NCI-H446 treated with DMSO at 0.1 percent for 48 hours (cell line): ENCODE results near the gene UNC13B.
"Not testable (repeated sequence)": the region's sequence is repeated elsewhere in the genome, so short reads cannot be mapped to it uniquely, and the experiment has no call there.

Source experiments
- DNase-seq: peaks from one replicate; lab custom pipeline; 2025; lab: John Stamatoyannopoulos, UW

The UNC13B gene

GRCh38 chr9:35380039-35380438, 218.2 kb downstream of the UNC13B start:
- DNase-seq = no peak

DNA sequence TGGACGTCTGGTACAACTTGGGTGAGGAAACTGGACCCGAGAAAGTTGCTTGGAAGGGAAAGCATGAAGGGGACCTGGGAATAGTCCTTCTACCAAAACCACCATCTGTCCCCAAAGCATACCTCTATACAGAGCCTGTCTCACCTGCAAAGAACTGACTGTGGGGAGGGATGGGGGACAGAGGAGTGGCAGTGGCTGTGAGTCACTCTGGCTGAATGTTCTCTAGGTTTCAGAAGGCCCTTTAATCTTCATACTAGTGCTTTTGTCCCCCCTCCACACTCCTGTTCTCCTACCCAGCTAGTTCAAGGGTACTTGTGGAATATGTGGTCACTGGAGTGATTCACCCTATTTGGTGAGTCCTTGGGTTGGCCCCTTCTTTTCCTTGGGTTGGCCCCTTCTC, 218.8 kb downstream of the UNC13B start:
- DNase-seq = no peak

- no peak for DNase-seq
Observed at GRCh38 chr9:35385042-35385441, 223.2 kb downstream of the UNC13B start.

DNA sequence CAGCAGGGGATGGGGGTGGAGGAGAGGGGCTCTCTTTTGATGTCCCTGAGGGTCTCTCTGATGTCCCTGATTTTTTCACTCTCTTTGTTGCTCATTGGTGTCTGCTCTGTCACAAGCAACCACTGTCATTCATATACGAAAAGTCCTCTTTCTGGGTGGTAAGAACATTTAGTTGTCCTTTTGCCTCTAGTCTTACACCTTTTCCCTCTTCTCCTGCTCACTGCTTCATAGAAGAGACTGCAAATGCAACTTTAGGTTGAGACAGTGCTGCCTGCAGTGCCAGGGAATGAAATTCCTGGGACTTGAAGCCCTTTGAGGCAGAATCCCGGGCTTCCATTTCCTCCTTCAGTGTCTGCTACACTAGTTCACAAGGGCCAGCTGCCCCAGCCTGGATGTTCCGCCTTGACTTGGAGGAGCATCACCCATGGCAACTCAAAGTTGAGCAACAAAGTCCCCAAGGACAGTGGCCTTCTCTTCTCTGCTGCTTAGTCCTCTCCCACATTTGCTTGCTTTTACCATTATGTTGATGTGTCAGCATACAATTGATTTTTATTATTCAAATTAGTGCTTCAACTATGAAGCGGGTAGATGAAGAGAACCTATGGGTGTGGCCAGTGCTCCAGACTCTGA, 233.4 kb downstream of the UNC13B start:
- DNase-seq = no peak

DNA sequence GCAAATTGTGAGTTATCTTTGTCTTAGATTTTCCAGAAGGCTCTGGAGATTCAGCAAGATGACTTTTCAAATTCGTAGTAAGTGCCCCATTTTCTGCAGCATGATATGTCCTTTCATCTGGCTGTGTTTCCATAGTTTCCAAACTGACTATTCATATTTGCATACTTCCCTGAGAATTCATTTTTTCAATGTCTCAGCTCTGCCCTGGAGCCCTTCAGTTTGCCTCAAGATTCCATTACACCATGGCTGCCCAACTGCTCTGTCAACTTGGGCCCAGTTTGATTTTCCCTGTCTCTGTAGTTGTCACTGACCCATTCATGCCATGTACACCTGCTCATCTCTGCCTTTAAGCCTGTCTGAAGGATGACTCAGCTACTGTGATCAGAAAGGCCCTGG, 233.9 kb downstream of the UNC13B start:
- DNase-seq = no peak

- no peak for DNase-seq
Observed at GRCh38 chr9:35396560-35397215, 234.9 kb downstream of the UNC13B start.

GRCh38 chr9:35397216-35397698, 235.4 kb downstream of the UNC13B start:
- DNase-seq = no peak

GRCh38 chr9:35397923-35398322, 236.1 kb downstream of the UNC13B start:
- DNase-seq = no peak

DNA sequence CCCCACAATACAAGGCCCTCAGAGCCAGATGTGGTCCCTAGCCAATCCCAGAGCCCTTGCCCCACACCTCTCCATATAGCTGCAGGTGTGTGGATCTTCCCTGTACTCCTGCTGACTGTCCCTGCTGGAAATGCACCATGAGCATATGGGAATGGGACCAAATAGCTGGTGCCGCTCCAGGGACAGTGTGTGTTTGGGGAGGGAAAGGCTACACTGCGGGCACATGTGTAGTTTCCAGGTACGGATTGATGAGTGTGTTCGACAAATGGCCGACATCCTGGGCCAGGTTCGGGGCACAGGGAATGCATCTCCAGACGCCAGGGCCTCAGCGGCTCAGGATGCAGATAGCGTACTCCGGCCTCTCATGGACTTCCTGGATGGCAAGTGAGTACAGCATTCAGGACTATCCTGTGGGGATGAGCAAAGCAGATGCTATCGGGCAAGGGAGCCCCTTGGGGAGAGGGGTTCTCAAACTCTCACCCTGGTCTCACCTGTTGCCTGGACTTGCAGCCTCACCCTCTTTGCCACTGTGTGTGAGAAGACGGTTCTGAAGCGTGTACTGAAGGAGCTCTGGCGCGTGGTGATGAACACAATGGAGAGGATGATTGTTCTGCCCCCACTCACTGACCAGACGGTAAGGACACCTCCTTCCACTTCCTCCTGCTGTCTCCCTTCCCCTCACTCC, 237.0 kb downstream of the UNC13B start:
- no peak for DNase-seq

DNA sequence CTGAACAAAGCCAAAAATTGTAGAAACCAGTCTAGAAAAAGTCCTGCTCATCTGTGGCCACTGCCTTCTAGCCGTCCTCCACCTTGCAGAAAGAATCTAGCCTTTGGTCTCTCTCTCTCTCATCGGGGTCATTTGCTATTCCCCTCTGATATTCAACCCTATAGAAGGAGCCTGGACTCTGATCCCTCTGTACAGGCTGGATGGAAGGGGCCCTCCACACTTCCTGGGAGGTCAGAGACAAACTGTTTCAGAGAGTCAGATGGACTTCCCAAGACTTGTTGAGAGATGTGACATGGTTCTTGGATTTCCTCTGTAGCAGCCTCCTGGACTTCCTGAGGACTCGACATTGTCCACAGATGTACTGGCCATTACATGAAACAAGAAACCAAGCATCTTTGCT, 243.1 kb downstream of the UNC13B start:
- DNase-seq = no peak

GRCh38 chr9:35406183-35406959, 244.6 kb downstream of the UNC13B start:
- no peak for DNase-seq

GRCh38 chr9:35407846-35408245, 246.0 kb downstream of the UNC13B start:
- no peak for DNase-seq

DNA sequence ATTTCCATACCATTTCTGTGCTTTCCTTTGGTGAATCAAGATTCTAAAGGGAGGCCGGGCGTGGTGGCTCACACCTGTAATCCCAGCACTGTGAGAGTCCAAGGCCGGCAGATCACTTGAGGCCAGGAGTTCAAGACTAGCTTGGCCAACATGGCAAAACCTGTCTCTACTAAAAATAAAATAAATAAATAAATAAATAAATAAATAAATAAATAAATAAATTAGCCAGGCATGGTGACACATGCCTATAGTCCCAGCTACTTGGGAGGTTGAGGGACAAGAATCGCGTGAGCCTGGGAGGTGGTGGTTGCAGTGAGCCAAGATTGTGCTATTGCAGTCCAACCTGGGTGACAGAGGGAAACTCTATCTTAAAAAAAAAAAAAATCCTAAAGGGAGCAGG, 247.6 kb downstream of the UNC13B start:
- not testable (repeated sequence) for DNase-seq

DNA sequence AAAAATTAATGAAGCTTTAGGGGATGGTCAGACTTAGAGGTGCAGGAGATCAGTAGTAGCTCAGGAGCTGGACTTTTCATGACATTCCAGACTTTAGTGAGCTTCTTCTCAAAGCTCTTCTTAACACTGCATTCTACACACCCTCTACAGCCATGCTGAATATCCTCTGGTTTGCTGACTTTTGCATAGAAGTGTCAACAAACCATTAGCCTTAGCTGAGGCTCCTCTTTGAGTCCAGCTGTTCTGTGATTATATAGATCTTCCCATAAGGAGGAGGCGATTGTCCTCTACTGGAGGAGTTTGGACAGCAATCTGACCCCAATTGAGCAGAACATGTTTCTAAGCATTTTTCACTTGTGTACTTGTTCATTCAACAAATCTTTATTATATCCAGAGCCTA, 253.1 kb downstream of the UNC13B start:
- DNase-seq = no peak

- no peak for DNase-seq
Observed at GRCh38 chr9:35415402-35416097, 253.7 kb downstream of the UNC13B start.

- no peak for DNase-seq
Observed at GRCh38 chr9:35416098-35416427, 254.3 kb downstream of the UNC13B start.

DNA sequence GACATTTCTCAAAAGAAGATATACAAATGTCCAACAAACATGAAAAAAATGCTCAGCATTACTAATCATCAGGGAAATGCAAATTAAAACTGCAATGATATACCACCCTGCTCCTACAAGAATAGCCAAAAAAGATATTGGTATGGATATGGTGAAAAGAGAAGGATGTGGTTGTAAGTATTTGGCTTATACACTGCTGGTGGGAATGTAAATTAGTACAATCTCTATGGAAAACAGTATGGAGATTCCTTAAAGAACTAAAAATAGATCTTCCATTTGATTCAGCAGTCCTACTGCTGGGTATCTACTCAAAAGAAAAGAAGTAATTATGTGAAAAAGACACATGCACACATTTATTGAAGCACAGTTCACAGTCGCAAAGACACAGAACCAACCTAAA, 260.5 kb downstream of the UNC13B start:
- DNase-seq = no peak

DNA sequence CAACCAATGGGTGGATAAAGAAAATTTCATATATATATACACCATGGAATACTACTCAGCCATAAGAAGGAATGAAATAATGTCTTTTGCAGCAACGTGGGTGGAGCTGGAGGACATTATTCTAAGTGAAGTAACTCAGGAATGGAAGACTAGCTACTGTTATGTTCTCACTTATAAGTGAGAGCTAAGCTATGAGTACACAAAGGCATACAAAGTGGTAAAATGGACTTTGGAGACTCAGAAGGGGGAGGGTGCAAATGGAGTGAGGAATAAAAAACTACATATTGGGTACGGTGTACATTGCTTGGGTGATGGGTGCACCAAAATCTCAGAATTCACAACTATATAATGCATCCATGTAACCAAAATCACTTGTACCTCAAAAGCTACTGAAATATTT, 260.9 kb downstream of the UNC13B start:
- DNase-seq = no peak

DNA sequence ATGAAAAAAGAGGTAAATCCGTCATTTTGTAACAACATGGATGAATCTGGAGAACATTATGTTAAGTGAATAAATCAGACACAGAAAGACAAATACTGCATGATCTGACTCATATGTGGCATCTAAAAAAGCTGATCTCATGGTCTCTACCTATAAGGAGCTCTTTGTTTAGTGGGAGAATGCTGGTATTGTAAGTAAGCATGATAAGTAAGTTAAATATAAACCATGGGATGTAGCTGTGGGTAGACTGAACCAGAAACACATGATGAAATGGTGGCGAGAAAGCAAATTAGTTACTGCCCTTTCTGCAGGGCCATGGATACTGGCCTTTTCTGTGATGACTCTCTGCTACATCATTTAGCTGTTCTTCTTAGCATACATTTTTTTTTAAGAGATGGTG, 261.7 kb downstream of the UNC13B start:
- DNase-seq = no peak

DNA sequence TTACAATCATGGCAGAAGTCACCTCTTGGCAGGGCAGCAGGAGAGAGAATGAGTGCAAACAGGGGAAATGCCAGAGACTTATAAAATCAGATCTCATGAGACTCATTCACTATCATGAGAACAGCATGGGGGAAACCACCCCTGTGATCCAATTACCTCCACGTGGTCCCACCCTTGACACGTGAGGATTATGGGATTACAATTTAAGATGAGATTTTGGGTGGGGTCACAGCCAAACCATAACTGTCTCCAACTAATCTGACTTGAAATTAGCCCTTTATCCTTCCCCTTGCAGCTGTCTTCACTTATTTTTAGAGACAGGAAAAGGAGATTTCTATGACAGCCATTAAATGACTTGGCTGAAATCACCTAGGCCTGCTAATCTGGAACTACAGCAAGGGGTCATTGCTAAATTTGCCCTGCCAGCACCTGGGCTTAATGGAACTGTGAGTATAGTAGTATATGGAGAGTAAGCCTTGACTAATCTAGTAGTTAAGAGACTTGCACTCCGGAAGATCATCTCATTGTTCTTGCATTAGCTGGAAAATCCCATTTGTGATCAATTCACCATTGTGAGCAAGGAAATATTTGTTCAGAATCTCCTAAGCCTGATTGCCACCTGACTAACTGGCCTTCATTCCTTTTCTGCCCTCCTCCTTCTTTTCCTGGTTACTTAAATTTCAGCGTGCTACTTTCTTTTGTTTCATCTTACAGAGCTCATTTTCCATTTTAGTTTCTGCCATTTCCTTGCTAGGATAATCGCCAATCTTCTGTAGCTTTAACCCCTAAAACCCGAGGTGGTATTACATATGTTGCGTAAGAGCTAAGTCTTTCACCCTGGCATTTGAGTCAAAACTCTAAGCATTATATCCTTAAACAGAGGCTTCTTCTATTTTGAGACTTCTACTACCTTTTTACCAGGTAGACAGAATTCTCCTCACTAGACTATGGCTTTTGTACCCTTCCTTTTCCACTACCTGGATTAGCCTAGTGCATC, 262.8 kb downstream of the UNC13B start:
- DNase-seq = no peak

DNA sequence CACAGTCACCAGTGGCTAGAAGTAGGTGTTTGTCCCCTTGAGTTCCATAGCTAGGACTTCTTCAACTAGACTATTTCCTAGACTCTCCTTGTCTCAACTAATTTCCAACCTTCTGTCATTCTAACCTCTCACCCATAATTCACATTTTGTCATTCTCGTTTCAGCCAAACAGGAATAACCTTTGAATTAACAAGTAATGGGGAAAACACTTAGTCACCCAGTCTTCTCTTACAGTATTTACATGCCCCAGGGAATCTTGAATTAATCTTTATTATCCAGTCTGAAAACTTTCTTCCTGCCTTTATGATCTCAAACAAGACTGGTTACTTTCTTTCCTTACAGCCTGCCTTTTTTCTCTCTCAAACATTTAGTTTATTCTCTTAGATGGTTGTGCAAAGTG, 264.8 kb downstream of the UNC13B start:
- no peak for DNase-seq
